Gastrocnemius medialis (tissue), 4 donors: ENCODE measurements around the gene SUCLG1. TPM values are rescaled to one million over a fixed set of nuclear protein-coding genes. Genes with fewer than 3 reads are reported as not detected.

Source experiments
- ATAC-seq, 2 donors: fragments of 150-250 bp; one replicate each; pipeline ENCODE4 v1.9.1; 2016
- DNase-seq, 2 donors: peaks; one replicate each; pipeline ENCODE4 v3.0.0-alpha.2; 2019
- H3K27ac ChIP-seq, 4 donors: fragments of 200-600 bp; sonication (generic); 1 replicate in 1 of 4; 2 replicates in 3 of 4; pipeline ENCODE4 v1.5.1; 2016 to 2018; ENCODE audit warnings: mild to moderate bottlenecking in 2 of 4, moderate library complexity in 1 of 4
- H3K27me3 ChIP-seq, 3 donors: fragments of 200-600 bp; sonication (generic) in 2 of 3; 1 replicate in 1 of 3; 2 replicates in 2 of 3; pipeline versions ENCODE4 v1.5.1 to v1.6.0; 2016 to 2019; ENCODE audit warnings: mild to moderate bottlenecking in 1 of 3, moderate library complexity in 1 of 3
- H3K36me3 ChIP-seq, 2 donors: fragments of 200-600 bp; sonication (generic) in 1 of 2; one replicate each; pipeline ENCODE4 v1.5.1; 2017 to 2018
- H3K4me1 ChIP-seq, 2 donors: fragments of 200-600 bp; sonication (generic) in 1 of 2; one replicate each; pipeline ENCODE4 v1.5.1; 2016 to 2017; ENCODE audit warnings: mild to moderate bottlenecking in 2 of 2
- H3K4me3 ChIP-seq, 4 donors: fragments of 200-600 bp; sonication (generic) in 3 of 4; 1 replicate in 1 of 4; 2 replicates in 3 of 4; pipeline ENCODE4 v1.5.1; 2016 to 2019; ENCODE audit warnings: mild to moderate bottlenecking in 2 of 4
- H3K9me3 ChIP-seq, 3 donors: fragments of 200-600 bp; sonication (generic) in 2 of 3; 1 replicate in 1 of 3; 2 replicates in 2 of 3; pipeline ENCODE4 v1.5.1; 2016 to 2019
- POLR2A ChIP-seq, 2 donors: fragments of 450-650 bp; IDR thresholded peaks; one replicate each; pipeline ENCODE4 v1.6.1; 2017; ENCODE audit warnings: antibody characterized with exemption in 2 of 2, mild to moderate bottlenecking in 2 of 2, moderate library complexity in 2 of 2
- in situ Hi-C, 4 donors: fragments of 200-750 bp; cut with MboI; loops; one replicate each; pipeline versions ENCODE4 v1.15.0 to v1.8.0; 2017; ENCODE audit warnings: low sequenced_read_pairs in 4 of 4
- intact Hi-C: fragments of 100-400 bp; cut with DNase I; formaldehyde crosslinking; loops from one replicate; pipeline ENCODE4 v1.15.1; 2023; ENCODE audit warnings: low total_unique reads
- total RNA-seq, 4 donors: library from RNA; depleted of rRNA; stranded (reverse); fragments of >200 nt; gene quantifications; one replicate each; pipeline versions ENCODE4 v1.1.0 to v1.2.3, GENCODE V29; 2016
- TF ChIP-seq, protein P1 (sequence below), 5 experiments: fragments of 450-650 bp in 3 of 5; fragments of 200-600 bp in 2 of 5; sonication (generic) in 2 of 5; IDR thresholded peaks in 4 of 5; conservative IDR thresholded peaks in 1 of 5; 1 replicate in 4 of 5; 2 replicates in 1 of 5; pipeline ENCODE4 v1.5.1; 2016 to 2019; ENCODE audit warnings: antibody characterized with exemption in 5 of 5, mild to moderate bottlenecking in 3 of 5, moderate library complexity in 3 of 5

SUCLG1 gene
- total RNA-seq, 4 donors from 2014 or later: 96.9 to 136 (median 117) TPM

GRCh38 chr2:84442888-84443287 lies 16.2 kb downstream of the SUCLG1 start:
- TF ChIP-seq, protein P1, sequence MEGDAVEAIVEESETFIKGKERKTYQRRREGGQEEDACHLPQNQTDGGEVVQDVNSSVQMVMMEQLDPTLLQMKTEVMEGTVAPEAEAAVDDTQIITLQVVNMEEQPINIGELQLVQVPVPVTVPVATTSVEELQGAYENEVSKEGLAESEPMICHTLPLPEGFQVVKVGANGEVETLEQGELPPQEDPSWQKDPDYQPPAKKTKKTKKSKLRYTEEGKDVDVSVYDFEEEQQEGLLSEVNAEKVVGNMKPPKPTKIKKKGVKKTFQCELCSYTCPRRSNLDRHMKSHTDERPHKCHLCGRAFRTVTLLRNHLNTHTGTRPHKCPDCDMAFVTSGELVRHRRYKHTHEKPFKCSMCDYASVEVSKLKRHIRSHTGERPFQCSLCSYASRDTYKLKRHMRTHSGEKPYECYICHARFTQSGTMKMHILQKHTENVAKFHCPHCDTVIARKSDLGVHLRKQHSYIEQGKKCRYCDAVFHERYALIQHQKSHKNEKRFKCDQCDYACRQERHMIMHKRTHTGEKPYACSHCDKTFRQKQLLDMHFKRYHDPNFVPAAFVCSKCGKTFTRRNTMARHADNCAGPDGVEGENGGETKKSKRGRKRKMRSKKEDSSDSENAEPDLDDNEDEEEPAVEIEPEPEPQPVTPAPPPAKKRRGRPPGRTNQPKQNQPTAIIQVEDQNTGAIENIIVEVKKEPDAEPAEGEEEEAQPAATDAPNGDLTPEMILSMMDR (IDR thresholded peaks at IDR 0.05 in 4 of 5, conservative IDR thresholded peaks at IDR 0.05 in 1 of 5): no peak
- no peak for TF ChIP-seq POLR2A (IDR thresholded peaks at IDR 0.05)
- in situ Hi-C loops (no loop called here), intact Hi-C loops (no loop called here)
- DNase-seq (no peak), ATAC-seq (no peak)
- Histone ChIP-seq H3K4me1 (no peaks in the 10 kb centered on the region), H3K27ac (no peak overlapping the region), H3K4me3 (no peak overlapping the region), H3K27me3 (no peaks in the 10 kb centered on the region), H3K9me3 (no peaks in the 10 kb centered on the region), H3K36me3 (peaks cover 0 to 58% of the 10 kb centered on the region in 2 donors)

- intact Hi-C loops (no loop called here), in situ Hi-C loops (no loop called here)
- no peak overlapping the region for H3K4me3 ChIP-seq
- H3K27ac ChIP-seq: no peak overlapping the region
- no peak for TF ChIP-seq POLR2A (IDR thresholded peaks at IDR 0.05)
- TF ChIP-seq, protein P1 (IDR thresholded peaks at IDR 0.05 in 4 of 5, conservative IDR thresholded peaks at IDR 0.05 in 1 of 5): no peak
- H3K27me3 ChIP-seq: no peaks in the 10 kb centered on the region
- peaks cover 0 to 68% of the 10 kb centered on the region in 2 donors for H3K36me3 ChIP-seq
- H3K4me1 ChIP-seq: no peaks in the 10 kb centered on the region
- H3K9me3 ChIP-seq: no peaks in the 10 kb centered on the region
- ATAC-seq (no peak), DNase-seq (no peak)
Measured at GRCh38 chr2:84441505-84441904, 17.6 kb downstream of the SUCLG1 start.

DNA sequence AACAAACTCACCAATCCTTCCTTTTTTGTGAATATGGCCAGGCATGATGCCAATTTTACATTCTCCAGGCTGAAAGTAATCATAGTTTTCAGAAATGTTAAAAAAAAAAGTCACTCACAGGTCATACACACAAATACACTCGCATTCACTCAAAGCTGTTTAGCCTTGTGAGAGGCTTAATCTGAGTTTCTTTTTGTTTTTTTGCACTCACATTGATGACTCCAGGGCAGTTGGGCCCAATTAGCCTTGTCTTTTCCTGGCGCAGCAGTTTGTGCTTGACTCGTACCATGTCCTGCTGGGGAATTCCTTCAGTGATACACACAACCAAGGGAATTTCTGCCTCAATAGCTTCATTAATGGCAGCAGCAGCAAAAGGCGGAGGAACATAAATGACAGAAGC lies 18.0 kb downstream of the SUCLG1 start:
- ATAC-seq (no peak), DNase-seq (no peak)
- TF ChIP-seq, protein P1 (IDR thresholded peaks at IDR 0.05 in 4 of 5, conservative IDR thresholded peaks at IDR 0.05 in 1 of 5): no peak
- TF ChIP-seq POLR2A (IDR thresholded peaks at IDR 0.05): no peak
- no peaks in the 10 kb centered on the region for H3K4me1 ChIP-seq
- H3K27me3 ChIP-seq: no peaks in the 10 kb centered on the region
- in situ Hi-C loops: no loop called here
- H3K27ac ChIP-seq: no peak overlapping the region
- no peak overlapping the region for H3K4me3 ChIP-seq
- intact Hi-C loops: no loop called here
- no peaks in the 10 kb centered on the region for H3K9me3 ChIP-seq
- H3K36me3 ChIP-seq: peaks cover 0 to 68% of the 10 kb centered on the region in 2 donors

GRCh38 chr2:84435345-84436025 lies 23.6 kb downstream of the SUCLG1 start:
- H3K9me3 ChIP-seq: no peaks in the 10 kb centered on the region
- no peaks in the 10 kb centered on the region for H3K4me1 ChIP-seq
- no peak for DNase-seq

More at GRCh38 chr2:84435345-84436025, 23.6 kb downstream of the SUCLG1 start:
- Histone ChIP-seq H3K36me3 (peaks cover 0 to 81% of the 10 kb centered on the region in 2 donors), H3K4me3 (no peak overlapping the region), H3K27me3 (no peaks in the 10 kb centered on the region), H3K27ac (no peak overlapping the region)
- TF ChIP-seq, protein P1 (IDR thresholded peaks at IDR 0.05 in 4 of 5, conservative IDR thresholded peaks at IDR 0.05 in 1 of 5): no peak
- TF ChIP-seq POLR2A (IDR thresholded peaks at IDR 0.05): no peak
- ATAC-seq: no peak
- intact Hi-C loops: no loop called here
- in situ Hi-C loops: no loop called here
